ENCODE measurements around the gene PRLH.

DNA sequence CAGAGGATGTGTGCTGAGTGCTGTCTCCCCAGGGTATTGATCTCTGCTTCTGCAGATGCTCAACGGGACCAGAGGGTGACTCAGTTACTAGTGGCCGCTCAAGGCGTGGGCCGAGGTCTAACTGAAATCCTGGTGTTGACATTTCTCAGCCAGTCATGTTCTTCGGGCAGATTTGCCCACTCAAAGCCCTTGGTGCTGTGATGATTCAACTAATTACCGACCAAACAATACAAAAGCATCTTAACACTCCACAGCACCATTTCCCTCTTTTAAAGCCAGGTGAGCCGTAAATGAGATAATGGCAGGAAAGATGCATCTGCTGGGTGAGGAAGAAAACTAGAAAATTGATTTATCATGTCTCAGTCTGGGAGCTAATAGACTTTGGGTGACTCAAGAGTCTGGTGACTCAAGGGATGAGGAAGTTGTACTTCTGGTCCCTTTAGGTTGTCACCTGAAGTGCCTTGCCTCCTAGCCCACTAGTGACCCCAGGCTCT, 32.7 kb upstream of the PRLH start:
- TF ChIP-seq, protein P1, sequence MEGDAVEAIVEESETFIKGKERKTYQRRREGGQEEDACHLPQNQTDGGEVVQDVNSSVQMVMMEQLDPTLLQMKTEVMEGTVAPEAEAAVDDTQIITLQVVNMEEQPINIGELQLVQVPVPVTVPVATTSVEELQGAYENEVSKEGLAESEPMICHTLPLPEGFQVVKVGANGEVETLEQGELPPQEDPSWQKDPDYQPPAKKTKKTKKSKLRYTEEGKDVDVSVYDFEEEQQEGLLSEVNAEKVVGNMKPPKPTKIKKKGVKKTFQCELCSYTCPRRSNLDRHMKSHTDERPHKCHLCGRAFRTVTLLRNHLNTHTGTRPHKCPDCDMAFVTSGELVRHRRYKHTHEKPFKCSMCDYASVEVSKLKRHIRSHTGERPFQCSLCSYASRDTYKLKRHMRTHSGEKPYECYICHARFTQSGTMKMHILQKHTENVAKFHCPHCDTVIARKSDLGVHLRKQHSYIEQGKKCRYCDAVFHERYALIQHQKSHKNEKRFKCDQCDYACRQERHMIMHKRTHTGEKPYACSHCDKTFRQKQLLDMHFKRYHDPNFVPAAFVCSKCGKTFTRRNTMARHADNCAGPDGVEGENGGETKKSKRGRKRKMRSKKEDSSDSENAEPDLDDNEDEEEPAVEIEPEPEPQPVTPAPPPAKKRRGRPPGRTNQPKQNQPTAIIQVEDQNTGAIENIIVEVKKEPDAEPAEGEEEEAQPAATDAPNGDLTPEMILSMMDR (IDR thresholded peaks at IDR 0.05), result no peak
- no peak for TF ChIP-seq POLR2AphosphoS5 (IDR thresholded peaks at IDR 0.05)
- no peak for TF ChIP-seq POLR2A (IDR thresholded peaks at IDR 0.05)

All from gastroesophageal sphincter (tissue), 3 donors.